B cell (primary cell): ENCODE data around the gene TMC8.

Source experiments
- CTCF ChIP-seq: fragments of 200-600 bp; IDR thresholded peaks from one replicate; pipeline ENCODE4 v1.8.0; 2022; ENCODE audit warnings: antibody characterized with exemption, mild to moderate bottlenecking
- EZH2 ChIP-seq: IDR thresholded peaks from 2 replicates; pipeline ENCODE4 v1.6.1; 2012; ENCODE audit warnings: borderline replicate concordance, low read depth, mild to moderate bottlenecking, moderate library complexity, low read length; ENCODE audit not compliant: insufficient read depth, poor library complexity, severe bottlenecking

- TF ChIP-seq EZH2 (no peak), CTCF (no peak)
Measured at GRCh38 chr17:78170692-78171590, 40.4 kb downstream of the TMC8 start.
